ENCODE measurements around the gene MTCL3.

Gene MTCL3

DNA sequence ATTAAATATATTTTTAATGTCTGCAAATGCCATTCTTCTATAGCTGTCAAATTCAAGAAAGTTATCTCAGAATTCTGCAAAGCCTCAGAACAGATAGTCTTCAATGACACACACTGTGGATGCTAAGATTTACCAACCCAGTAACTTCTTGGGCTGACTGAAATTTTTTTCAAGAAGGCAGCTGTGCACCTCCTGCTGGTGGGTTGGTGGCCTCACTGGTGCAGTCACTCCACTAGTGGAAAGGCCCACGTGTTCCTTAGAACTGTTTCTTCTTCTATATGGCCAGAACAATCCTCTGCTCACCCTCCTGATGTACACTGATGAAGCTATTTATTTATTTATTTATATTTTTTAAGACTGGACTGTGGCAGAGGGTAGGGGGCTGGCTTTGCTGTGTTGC lies 28.1 kb upstream of the MTCL3 start:
- no peak overlapping the region for H3K9ac ChIP-seq (ENCODE audit: low read length)
- no peaks in the 10 kb centered on the region for H3K79me2 ChIP-seq (ENCODE audit: insufficient read depth, low read length)
- H3K4me3 ChIP-seq (ENCODE audit: insufficient read depth, low read length, poor library complexity, severe bottlenecking), result no peak overlapping the region

DNA sequence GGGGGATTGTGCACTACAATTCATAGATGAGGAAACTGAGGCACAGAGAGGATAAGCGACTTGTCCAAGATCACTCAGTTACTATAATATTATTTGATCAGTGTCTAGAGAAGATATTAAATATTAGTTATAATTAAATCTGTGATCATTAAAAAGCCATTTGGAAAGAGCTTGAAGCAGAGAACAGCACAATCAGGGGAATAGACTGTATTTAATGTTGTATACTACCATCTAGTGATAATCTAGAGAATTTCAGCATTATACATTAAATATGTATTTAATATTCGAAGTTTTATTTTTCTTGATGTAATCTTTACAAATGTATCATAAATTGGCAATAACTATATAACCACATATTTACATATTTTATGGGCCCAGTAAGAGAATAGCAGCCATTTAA lies 20.1 kb upstream of the MTCL3 start:
- H3K9me2 ChIP-seq (replicated peaks; ENCODE audit: insufficient read depth, low read length), result no peaks in the 10 kb centered on the region
- no peaks in the 10 kb centered on the region for H3K9me3 ChIP-seq (ENCODE audit: insufficient read depth, low read length)
- no peak overlapping the region for H3K27ac ChIP-seq (ENCODE audit: low read depth, low read length)
- no peak overlapping the region for H3K9ac ChIP-seq (ENCODE audit: low read length)
- H3K4me3 ChIP-seq (ENCODE audit: insufficient read depth, low read length, poor library complexity, severe bottlenecking), result no peak overlapping the region
- H3K27me3 ChIP-seq (ENCODE audit: low read length), result no peaks in the 10 kb centered on the region
- TF ChIP-seq, protein P1, sequence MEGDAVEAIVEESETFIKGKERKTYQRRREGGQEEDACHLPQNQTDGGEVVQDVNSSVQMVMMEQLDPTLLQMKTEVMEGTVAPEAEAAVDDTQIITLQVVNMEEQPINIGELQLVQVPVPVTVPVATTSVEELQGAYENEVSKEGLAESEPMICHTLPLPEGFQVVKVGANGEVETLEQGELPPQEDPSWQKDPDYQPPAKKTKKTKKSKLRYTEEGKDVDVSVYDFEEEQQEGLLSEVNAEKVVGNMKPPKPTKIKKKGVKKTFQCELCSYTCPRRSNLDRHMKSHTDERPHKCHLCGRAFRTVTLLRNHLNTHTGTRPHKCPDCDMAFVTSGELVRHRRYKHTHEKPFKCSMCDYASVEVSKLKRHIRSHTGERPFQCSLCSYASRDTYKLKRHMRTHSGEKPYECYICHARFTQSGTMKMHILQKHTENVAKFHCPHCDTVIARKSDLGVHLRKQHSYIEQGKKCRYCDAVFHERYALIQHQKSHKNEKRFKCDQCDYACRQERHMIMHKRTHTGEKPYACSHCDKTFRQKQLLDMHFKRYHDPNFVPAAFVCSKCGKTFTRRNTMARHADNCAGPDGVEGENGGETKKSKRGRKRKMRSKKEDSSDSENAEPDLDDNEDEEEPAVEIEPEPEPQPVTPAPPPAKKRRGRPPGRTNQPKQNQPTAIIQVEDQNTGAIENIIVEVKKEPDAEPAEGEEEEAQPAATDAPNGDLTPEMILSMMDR (IDR thresholded peaks at IDR 0.05; ENCODE audit: insufficient read depth, low read length, poor library complexity, severe bottlenecking), result no peak
- TF ChIP-seq EZH2phosphoT487 (conservative IDR thresholded peaks at IDR 0.05; ENCODE audit: low read length), result no peak
- H3K4me2 ChIP-seq (ENCODE audit: low read depth, low read length, poor library complexity, severe bottlenecking), result no peak overlapping the region
- no peaks in the 10 kb centered on the region for H3K36me3 ChIP-seq (ENCODE audit: low read length)
- no peaks in the 10 kb centered on the region for H4K20me1 ChIP-seq (ENCODE audit: low read depth, low read length)
- no peak overlapping the region for H2AFZ ChIP-seq (ENCODE audit: low read depth, low read length, severe bottlenecking)
- no peaks in the 10 kb centered on the region for H3F3A ChIP-seq (ENCODE audit: insufficient read depth)
- no peaks in the 10 kb centered on the region for H3K79me2 ChIP-seq (ENCODE audit: insufficient read depth, low read length)

More for the DNA sequence above, 28.1 kb upstream of the MTCL3 start:
- no peaks in the 10 kb centered on the region for H3K27me3 ChIP-seq (ENCODE audit: low read length)
- H3K9me2 ChIP-seq (replicated peaks; ENCODE audit: insufficient read depth, low read length), result no peaks in the 10 kb centered on the region
- no peak overlapping the region for H3K4me2 ChIP-seq (ENCODE audit: low read depth, low read length, poor library complexity, severe bottlenecking)
- no peaks in the 10 kb centered on the region for H3F3A ChIP-seq (ENCODE audit: insufficient read depth)
- TF ChIP-seq, protein P1 (IDR thresholded peaks at IDR 0.05; ENCODE audit: insufficient read depth, low read length, poor library complexity, severe bottlenecking), result peak; percentile 9
- TF ChIP-seq EZH2phosphoT487 (conservative IDR thresholded peaks at IDR 0.05; ENCODE audit: low read length), result no peak
- no peak overlapping the region for H3K27ac ChIP-seq (ENCODE audit: low read depth, low read length)
- no peaks in the 10 kb centered on the region for H3K36me3 ChIP-seq (ENCODE audit: low read length)
- no peaks in the 10 kb centered on the region for H4K20me1 ChIP-seq (ENCODE audit: low read depth, low read length)
- no peaks in the 10 kb centered on the region for H3K9me3 ChIP-seq (ENCODE audit: insufficient read depth, low read length)
- no peak overlapping the region for H2AFZ ChIP-seq (ENCODE audit: low read depth, low read length, severe bottlenecking)

DNA sequence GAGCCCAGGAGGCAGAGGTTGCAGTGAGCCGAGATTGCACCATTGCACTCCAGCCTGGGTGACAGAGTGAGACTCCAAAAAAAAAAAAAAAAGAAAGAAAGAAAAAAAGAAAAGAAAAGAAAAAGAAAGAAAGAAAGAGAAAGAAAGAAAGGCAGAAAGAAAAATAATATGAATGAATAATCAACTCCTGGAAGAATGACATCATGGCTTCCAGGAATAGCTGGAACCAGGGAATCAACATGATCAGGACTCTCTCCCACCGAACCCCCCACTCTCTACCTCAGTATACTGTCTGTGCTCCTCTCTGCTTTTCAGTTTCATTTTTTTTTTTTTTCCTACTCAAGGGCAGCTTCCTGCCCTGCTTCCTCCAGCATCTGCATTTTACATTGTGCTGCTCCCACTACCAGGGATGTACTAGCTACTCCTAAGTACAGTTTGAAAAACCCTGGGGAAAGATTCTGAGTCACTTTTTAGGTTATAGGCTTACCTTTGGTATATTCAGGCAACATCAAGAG lies 19.7 kb upstream of the MTCL3 start:
- Histone ChIP-seq H3K36me3 (ENCODE audit: low read length) (no peaks in the 10 kb centered on the region), H3K79me2 (ENCODE audit: insufficient read depth, low read length) (no peaks in the 10 kb centered on the region), H2AFZ (ENCODE audit: low read depth, low read length, severe bottlenecking) (no peak overlapping the region), H3K9me2 (replicated peaks; ENCODE audit: insufficient read depth, low read length) (no peaks in the 10 kb centered on the region), H3K9me3 (ENCODE audit: insufficient read depth, low read length) (no peaks in the 10 kb centered on the region), H3K27me3 (ENCODE audit: low read length) (no peaks in the 10 kb centered on the region), H3K4me3 (ENCODE audit: insufficient read depth, low read length, poor library complexity, severe bottlenecking) (no peak overlapping the region), H3F3A (ENCODE audit: insufficient read depth) (no peaks in the 10 kb centered on the region), H3K27ac (ENCODE audit: low read depth, low read length) (no peak overlapping the region), H3K4me2 (ENCODE audit: low read depth, low read length, poor library complexity, severe bottlenecking) (no peak overlapping the region), H3K9ac (ENCODE audit: low read length) (no peak overlapping the region), H4K20me1 (ENCODE audit: low read depth, low read length) (no peaks in the 10 kb centered on the region)
- TF ChIP-seq, protein P1 (IDR thresholded peaks at IDR 0.05; ENCODE audit: insufficient read depth, low read length, poor library complexity, severe bottlenecking), result no peak
- no peak for TF ChIP-seq EZH2phosphoT487 (conservative IDR thresholded peaks at IDR 0.05; ENCODE audit: low read length)

All from SU-DHL-6 (cell line).